Neural progenitor cell (in vitro differentiated cells): Measurements from ENCODE around the gene RALY. TPM values are rescaled to one million over a fixed set of nuclear protein-coding genes. Genes with fewer than 3 reads are reported as not detected.
A peak's percentile ranks its signal among the peaks of the same experiment; 100 is the strongest.

ENCODE experiments used
- DNase-seq: peaks from one replicate; pipeline ENCODE4 v3.0.0-alpha.2; 2016; ENCODE audit warnings: low spot score
- H2AFZ ChIP-seq: fragments of 200-600 bp; sonication (generic); replicated peaks from 2 replicates; pipeline ENCODE4 v1.6.1; 2016; ENCODE audit warnings: antibody characterized with exemption
- H3F3A ChIP-seq: fragments of 200-600 bp; sonication (generic); 2 replicates; pipeline ENCODE4 v1.6.1; 2016; ENCODE audit warnings: antibody characterized with exemption, low read depth
- H3K27ac ChIP-seq: fragments of 200-600 bp; sonication (generic); 2 replicates; pipeline ENCODE4 v1.5.1; 2016; ENCODE audit warnings: mild to moderate bottlenecking
- H3K27me3 ChIP-seq: fragments of 200-600 bp; sonication (generic); 2 replicates; pipeline ENCODE4 v1.6.1; 2016; ENCODE audit warnings: mild to moderate bottlenecking, moderate library complexity
- H3K36me3 ChIP-seq: fragments of 200-600 bp; sonication (generic); 2 replicates; pipeline ENCODE4 v1.5.1; 2016
- H3K4me1 ChIP-seq: fragments of 200-600 bp; sonication (generic); 2 replicates; pipeline ENCODE4 v1.6.1; 2016; ENCODE audit warnings: mixed run types
- H3K4me2 ChIP-seq: fragments of 200-600 bp; sonication (generic); 2 replicates; pipeline ENCODE4 v1.6.1; 2016
- H3K4me3 ChIP-seq: fragments of 200-600 bp; sonication (generic); 2 replicates; pipeline ENCODE4 v1.5.1; 2016
- H3K79me2 ChIP-seq: fragments of 200-600 bp; sonication (generic); 2 replicates; pipeline ENCODE4 v1.6.1; 2016; ENCODE audit warnings: low read depth
- H3K9ac ChIP-seq: fragments of 200-600 bp; sonication (generic); 2 replicates; pipeline ENCODE4 v1.6.1; 2016
- H3K9me3 ChIP-seq: fragments of 200-600 bp; sonication (generic); 2 replicates; pipeline ENCODE4 v1.5.1; 2016; ENCODE audit warnings: low read depth
- H4K20me1 ChIP-seq: fragments of 200-600 bp; sonication (generic); 2 replicates; pipeline ENCODE4 v1.6.1; 2016; ENCODE audit warnings: low read depth
- H3K27ac Mint-ChIP-seq: 3 replicates; pipeline ENCODE4 v1.8.0; 2021; ENCODE audit warnings: mixed read lengths
- H3K27me3 Mint-ChIP-seq: 2 replicates; pipeline ENCODE4 v1.8.0; 2022; ENCODE audit warnings: low read depth, mild to moderate bottlenecking, inconsistent platforms, moderate library complexity, mixed read lengths; ENCODE audit not compliant: insufficient read depth
- H3K36me3 Mint-ChIP-seq: 3 replicates; pipeline ENCODE4 v1.8.0; 2021; ENCODE audit warnings: mixed read lengths
- H3K4me1 Mint-ChIP-seq: 3 replicates; pipeline ENCODE4 v1.8.0; 2021; ENCODE audit warnings: mixed read lengths
- H3K4me3 Mint-ChIP-seq: 3 replicates; pipeline ENCODE4 v1.8.0; 2021; ENCODE audit warnings: mild to moderate bottlenecking, moderate library complexity, mixed read lengths
- H3K9me3 Mint-ChIP-seq: 3 replicates; pipeline ENCODE4 v1.8.0; 2020; ENCODE audit warnings: mixed read lengths
- EZH2 ChIP-seq: fragments of 200-600 bp; sonication (generic); IDR thresholded peaks from 2 replicates; pipeline ENCODE4 v1.6.1; 2017; ENCODE audit warnings: antibody characterized with exemption, mild to moderate bottlenecking, moderate library complexity
- EZH2phosphoT487 ChIP-seq: fragments of 200-600 bp; sonication (generic); IDR thresholded peaks from 2 replicates; pipeline ENCODE4 v1.6.1; 2017; ENCODE audit warnings: antibody characterized with exemption
- total RNA-seq: library from RNA; depleted of rRNA; stranded (reverse); fragments of >200 nt; gene quantifications from 2 replicates; pipeline ENCODE4 v1.2.3, GENCODE V29; 2015; ENCODE audit warnings: low replicate concordance
- TF ChIP-seq, protein P1 (sequence below): fragments of 200-600 bp; sonication (generic); IDR thresholded peaks from 2 replicates; pipeline ENCODE4 v1.5.1; 2017; ENCODE audit warnings: antibody characterized with exemption, mild to moderate bottlenecking

Gene RALY
- total RNA-seq, 1 donor from 2014 or later, result 102 TPM

DNA sequence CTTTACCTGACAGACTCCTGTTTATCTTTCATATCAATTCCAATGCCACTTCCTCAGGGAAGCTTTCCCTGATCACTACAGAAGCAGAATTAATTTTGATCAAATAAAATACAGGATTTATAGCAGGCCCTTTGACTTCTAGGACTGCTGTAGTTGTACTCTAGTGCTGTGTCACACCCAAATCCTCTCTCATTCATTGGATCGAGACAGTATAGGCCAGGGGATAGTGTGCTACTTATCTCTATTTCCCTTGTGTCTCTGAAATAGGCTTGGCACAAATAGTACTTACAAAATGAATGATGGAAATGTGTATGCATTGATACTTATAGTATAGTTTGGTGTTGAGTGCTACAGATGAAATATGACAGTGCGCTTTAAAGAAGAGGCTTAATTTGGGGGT is 19.8 kb downstream of the RALY start:
- Mint-ChIP-seq H3K4me1 (peaks cover 49% of the 10 kb centered on the region), H3K27me3 (no peaks in the 10 kb centered on the region), H3K27ac (no peak overlapping the region), H3K9me3 (peaks cover 8% of the 10 kb centered on the region), H3K4me3 (no peak overlapping the region), H3K36me3 (peaks cover 17% of the 10 kb centered on the region)
- H3K4me1 ChIP-seq, result peaks cover 49% of the 10 kb centered on the region
- H3K4me3 ChIP-seq, result no peak overlapping the region
- no peaks in the 10 kb centered on the region for H3K9me3 ChIP-seq
- H3K27ac ChIP-seq, result no peak overlapping the region
- H3K27me3 ChIP-seq, result no peaks in the 10 kb centered on the region
- TF ChIP-seq, protein P1, sequence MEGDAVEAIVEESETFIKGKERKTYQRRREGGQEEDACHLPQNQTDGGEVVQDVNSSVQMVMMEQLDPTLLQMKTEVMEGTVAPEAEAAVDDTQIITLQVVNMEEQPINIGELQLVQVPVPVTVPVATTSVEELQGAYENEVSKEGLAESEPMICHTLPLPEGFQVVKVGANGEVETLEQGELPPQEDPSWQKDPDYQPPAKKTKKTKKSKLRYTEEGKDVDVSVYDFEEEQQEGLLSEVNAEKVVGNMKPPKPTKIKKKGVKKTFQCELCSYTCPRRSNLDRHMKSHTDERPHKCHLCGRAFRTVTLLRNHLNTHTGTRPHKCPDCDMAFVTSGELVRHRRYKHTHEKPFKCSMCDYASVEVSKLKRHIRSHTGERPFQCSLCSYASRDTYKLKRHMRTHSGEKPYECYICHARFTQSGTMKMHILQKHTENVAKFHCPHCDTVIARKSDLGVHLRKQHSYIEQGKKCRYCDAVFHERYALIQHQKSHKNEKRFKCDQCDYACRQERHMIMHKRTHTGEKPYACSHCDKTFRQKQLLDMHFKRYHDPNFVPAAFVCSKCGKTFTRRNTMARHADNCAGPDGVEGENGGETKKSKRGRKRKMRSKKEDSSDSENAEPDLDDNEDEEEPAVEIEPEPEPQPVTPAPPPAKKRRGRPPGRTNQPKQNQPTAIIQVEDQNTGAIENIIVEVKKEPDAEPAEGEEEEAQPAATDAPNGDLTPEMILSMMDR, result no peak
- TF ChIP-seq EZH2 (no peak), EZH2phosphoT487 (no peak)
- peaks cover 31% of the 10 kb centered on the region for H3F3A ChIP-seq
- DNase-seq, result no peak
- H2AFZ ChIP-seq, result no peak overlapping the region
- H4K20me1 ChIP-seq, result peaks cover 89% of the 10 kb centered on the region
- no peak overlapping the region for H3K4me2 ChIP-seq
- H3K36me3 ChIP-seq, result no peaks in the 10 kb centered on the region
- H3K9ac ChIP-seq, result no peak overlapping the region
- peaks cover 100% of the 10 kb centered on the region for H3K79me2 ChIP-seq

DNA sequence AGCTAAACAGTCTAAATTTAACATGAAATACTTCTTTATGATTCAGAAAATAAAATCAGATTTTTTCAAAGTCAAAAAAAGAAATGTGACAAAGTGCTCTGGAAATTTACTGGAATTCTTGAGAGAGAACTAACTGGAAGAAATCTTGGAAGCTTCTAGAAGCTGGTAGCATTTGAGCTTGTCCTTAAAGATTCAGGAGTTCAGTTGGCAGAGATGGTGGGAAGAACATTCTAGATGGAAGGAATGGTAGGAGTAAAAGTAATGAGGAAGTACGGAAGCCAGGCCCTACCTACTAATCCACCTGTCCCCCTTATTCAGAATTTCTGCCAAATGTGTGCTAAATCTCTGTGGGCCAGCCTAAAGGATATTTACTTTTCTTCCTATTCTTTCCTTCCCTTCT is 21.2 kb downstream of the RALY start:
- H3K36me3 ChIP-seq, result no peaks in the 10 kb centered on the region
- H3K4me1 Mint-ChIP-seq, result peaks cover 42% of the 10 kb centered on the region
- no peak overlapping the region for H3K4me3 Mint-ChIP-seq

DNA sequence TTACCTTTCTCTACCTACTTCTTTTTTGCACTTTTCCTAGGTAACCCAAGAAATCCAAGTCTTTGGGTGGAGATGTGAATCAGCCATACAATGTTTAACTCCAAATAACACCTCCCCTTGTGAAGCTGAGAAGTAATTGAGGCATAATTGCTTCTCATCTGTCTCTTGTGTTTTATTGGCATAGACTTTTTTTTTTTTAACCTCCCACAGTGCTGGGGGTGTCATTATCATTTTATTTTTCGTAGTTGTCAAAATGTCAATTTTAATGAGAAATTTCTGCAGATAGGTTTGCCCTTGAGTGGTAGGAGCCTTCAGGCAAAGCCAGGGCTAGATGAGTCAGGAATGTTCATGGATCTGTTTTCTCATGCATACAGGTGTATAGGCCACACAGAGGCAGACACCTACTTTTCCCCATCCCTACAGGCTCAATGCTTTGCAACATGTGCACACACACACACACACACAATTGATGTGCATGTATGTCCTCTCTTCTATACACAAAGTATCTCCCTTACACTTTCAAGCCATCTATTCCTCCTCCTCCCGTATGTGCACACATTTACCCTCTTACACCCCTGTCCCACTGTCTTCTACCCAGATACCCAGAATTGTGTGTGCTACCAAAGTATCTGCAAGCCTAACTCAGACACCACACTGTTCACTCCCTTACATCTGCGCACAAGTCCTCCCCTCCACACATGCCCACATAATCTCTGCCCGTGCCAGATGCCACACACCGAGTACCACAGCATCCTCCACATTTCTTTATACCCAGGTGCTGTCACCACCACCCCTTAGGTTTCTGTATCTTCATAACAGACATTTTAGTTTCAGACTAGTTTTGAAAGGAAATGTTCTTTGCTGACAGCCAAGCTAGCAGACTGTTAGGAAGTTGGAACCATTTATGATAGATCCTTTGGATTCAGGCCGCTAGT is 22.0 kb downstream of the RALY start:
- no peaks in the 10 kb centered on the region for H3K27me3 Mint-ChIP-seq
- Histone ChIP-seq H3K79me2 (peaks cover 97% of the 10 kb centered on the region), H3K36me3 (no peaks in the 10 kb centered on the region), H2AFZ (no peak overlapping the region), H3K4me1 (peaks cover 44% of the 10 kb centered on the region), H3K27ac (no peak overlapping the region), H4K20me1 (peaks cover 80% of the 10 kb centered on the region), H3K9me3 (no peaks in the 10 kb centered on the region), H3K27me3 (no peaks in the 10 kb centered on the region), H3K4me2 (no peak overlapping the region), H3K9ac (no peak overlapping the region), H3F3A (peaks cover 15% of the 10 kb centered on the region), H3K4me3 (no peak overlapping the region)
- no peak overlapping the region for H3K4me3 Mint-ChIP-seq
- no peak for DNase-seq
- TF ChIP-seq EZH2, result no peak
- TF ChIP-seq, protein P1, result no peak
- no peak for TF ChIP-seq EZH2phosphoT487
- H3K9me3 Mint-ChIP-seq, result peaks cover 8% of the 10 kb centered on the region
- H3K4me1 Mint-ChIP-seq, result peaks cover 34% of the 10 kb centered on the region
- H3K27ac Mint-ChIP-seq, result no peak overlapping the region
- H3K36me3 Mint-ChIP-seq, result peaks cover 18% of the 10 kb centered on the region

More for the DNA sequence above, 21.2 kb downstream of the RALY start:
- Histone ChIP-seq H3K4me1 (peaks cover 49% of the 10 kb centered on the region), H3K27ac (no peak overlapping the region), H3K9me3 (no peaks in the 10 kb centered on the region), H3K4me2 (peak overlapping the region; percentile 9), H2AFZ (no peak overlapping the region), H3K9ac (no peak overlapping the region), H3K27me3 (no peaks in the 10 kb centered on the region), H4K20me1 (peaks cover 88% of the 10 kb centered on the region), H3F3A (peaks cover 23% of the 10 kb centered on the region), H3K79me2 (peaks cover 97% of the 10 kb centered on the region), H3K4me3 (no peak overlapping the region)
- Mint-ChIP-seq H3K36me3 (peaks cover 13% of the 10 kb centered on the region), H3K9me3 (peaks cover 8% of the 10 kb centered on the region), H3K27ac (no peak overlapping the region), H3K27me3 (no peaks in the 10 kb centered on the region)
- DNase-seq, result no peak
- TF ChIP-seq EZH2phosphoT487, result no peak
- no peak for TF ChIP-seq EZH2
- TF ChIP-seq, protein P1, result no peak
